ENCODE measurements around the gene USP11. TPM values are rescaled to one million over a fixed set of nuclear protein-coding genes. Genes with fewer than 3 reads are reported as not detected.

Gene USP11
- total RNA-seq, 1 donor from 2014 or later: 106 TPM

GRCh38 chrX:47224266-47224895 is 8.4 kb upstream of the USP11 start:
- H3K27ac Mint-ChIP-seq: no peak overlapping the region
- Histone ChIP-seq H3K9me3 (ENCODE audit: low read depth) (no peaks in the 10 kb centered on the region), H4K20me1 (ENCODE audit: low read depth) (peaks cover 46% of the 10 kb centered on the region), H3K36me3 (peaks cover 8% of the 10 kb centered on the region), H3K4me3 (no peak overlapping the region), H2AFZ (replicated peaks) (no peak overlapping the region), H3K4me1 (peaks cover 8% of the 10 kb centered on the region), H3F3A (ENCODE audit: low read depth) (peaks cover 10% of the 10 kb centered on the region), H3K9ac (no peak overlapping the region), H3K27me3 (no peaks in the 10 kb centered on the region), H3K79me2 (ENCODE audit: low read depth) (peaks cover 40% of the 10 kb centered on the region), H3K4me2 (no peak overlapping the region), H3K27ac (no peak overlapping the region)
- peaks cover 9% of the 10 kb centered on the region for H3K27me3 Mint-ChIP-seq (ENCODE audit: insufficient read depth, low read depth)
- no peak for DNase-seq (ENCODE audit: low spot score)
- no peak overlapping the region for H3K4me3 Mint-ChIP-seq
- H3K9me3 Mint-ChIP-seq: no peaks in the 10 kb centered on the region
- H3K36me3 Mint-ChIP-seq: peaks cover 50% of the 10 kb centered on the region
- no peak for TF ChIP-seq EZH2phosphoT487 (IDR thresholded peaks at IDR 0.05)
- TF ChIP-seq CTCF (IDR thresholded peaks at IDR 0.05): no peak
- TF ChIP-seq EZH2 (IDR thresholded peaks at IDR 0.05): no peak
- H3K4me1 Mint-ChIP-seq: peaks cover 34% of the 10 kb centered on the region

- Mint-ChIP-seq H3K27ac (no peak overlapping the region), H3K9me3 (no peaks in the 10 kb centered on the region), H3K27me3 (ENCODE audit: insufficient read depth, low read depth) (peaks cover 4% of the 10 kb centered on the region), H3K4me3 (no peak overlapping the region), H3K36me3 (peaks cover 47% of the 10 kb centered on the region), H3K4me1 (peaks cover 29% of the 10 kb centered on the region)
- H3K4me2 ChIP-seq: no peak overlapping the region
- DNase-seq (ENCODE audit: low spot score): no peak
- no peak overlapping the region for H3K4me3 ChIP-seq
- no peak for TF ChIP-seq EZH2 (IDR thresholded peaks at IDR 0.05)
- no peak for TF ChIP-seq EZH2phosphoT487 (IDR thresholded peaks at IDR 0.05)
- TF ChIP-seq CTCF (IDR thresholded peaks at IDR 0.05): no peak
- H3F3A ChIP-seq (ENCODE audit: low read depth): peaks cover 11% of the 10 kb centered on the region
- no peaks in the 10 kb centered on the region for H3K27me3 ChIP-seq
- no peak overlapping the region for H3K27ac ChIP-seq
- no peak overlapping the region for H3K9ac ChIP-seq
- no peak overlapping the region for H2AFZ ChIP-seq (replicated peaks)
- peaks cover 7% of the 10 kb centered on the region for H3K4me1 ChIP-seq
- H3K79me2 ChIP-seq (ENCODE audit: low read depth): peaks cover 35% of the 10 kb centered on the region
- peaks cover 8% of the 10 kb centered on the region for H3K36me3 ChIP-seq
- no peaks in the 10 kb centered on the region for H3K9me3 ChIP-seq (ENCODE audit: low read depth)
- peaks cover 41% of the 10 kb centered on the region for H4K20me1 ChIP-seq (ENCODE audit: low read depth)
Observed at GRCh38 chrX:47224896-47225290, 7.9 kb upstream of the USP11 start.

GRCh38 chrX:47226071-47226470 is 6.7 kb upstream of the USP11 start:
- H3K4me3 ChIP-seq: no peak overlapping the region
- H3K9ac ChIP-seq: no peak overlapping the region
- H2AFZ ChIP-seq (replicated peaks): no peak overlapping the region
- H3K27me3 ChIP-seq: no peaks in the 10 kb centered on the region
- peaks cover 4% of the 10 kb centered on the region for H3K27me3 Mint-ChIP-seq (ENCODE audit: insufficient read depth, low read depth)
- H3K4me2 ChIP-seq: no peak overlapping the region
- peaks cover 8% of the 10 kb centered on the region for H3K36me3 ChIP-seq
- no peak overlapping the region for H3K27ac Mint-ChIP-seq
- H3K27ac ChIP-seq: no peak overlapping the region
- H3K4me1 Mint-ChIP-seq: peaks cover 17% of the 10 kb centered on the region
- H3K4me1 ChIP-seq: no peaks in the 10 kb centered on the region
- no peaks in the 10 kb centered on the region for H3K9me3 ChIP-seq (ENCODE audit: low read depth)
- peaks cover 23% of the 10 kb centered on the region for H3K79me2 ChIP-seq (ENCODE audit: low read depth)
- peaks cover 42% of the 10 kb centered on the region for H3K36me3 Mint-ChIP-seq
- H4K20me1 ChIP-seq (ENCODE audit: low read depth): peaks cover 29% of the 10 kb centered on the region
- no peak for TF ChIP-seq EZH2phosphoT487 (IDR thresholded peaks at IDR 0.05)
- no peak for TF ChIP-seq EZH2 (IDR thresholded peaks at IDR 0.05)
- TF ChIP-seq CTCF (IDR thresholded peaks at IDR 0.05): no peak
- no peak overlapping the region for H3K4me3 Mint-ChIP-seq
- H3K9me3 Mint-ChIP-seq: no peaks in the 10 kb centered on the region
- no peak for DNase-seq (ENCODE audit: low spot score)
- peaks cover 23% of the 10 kb centered on the region for H3F3A ChIP-seq (ENCODE audit: low read depth)

Measured in neural progenitor cell (in vitro differentiated cells).